Limb (tissue), 2 donors: ENCODE measurements around the gene FAM168A.
"Not testable (repeated sequence)": the region's sequence is repeated elsewhere in the genome, so short reads cannot be mapped to it uniquely, and the experiment has no call there.

ENCODE experiments used
- DNase-seq, 2 donors: peaks; one replicate each; pipeline ENCODE4 v3.0.0-alpha.2; 2016; ENCODE audit errors: extremely low spot score in 2 of 2

FAM168A gene

DNA sequence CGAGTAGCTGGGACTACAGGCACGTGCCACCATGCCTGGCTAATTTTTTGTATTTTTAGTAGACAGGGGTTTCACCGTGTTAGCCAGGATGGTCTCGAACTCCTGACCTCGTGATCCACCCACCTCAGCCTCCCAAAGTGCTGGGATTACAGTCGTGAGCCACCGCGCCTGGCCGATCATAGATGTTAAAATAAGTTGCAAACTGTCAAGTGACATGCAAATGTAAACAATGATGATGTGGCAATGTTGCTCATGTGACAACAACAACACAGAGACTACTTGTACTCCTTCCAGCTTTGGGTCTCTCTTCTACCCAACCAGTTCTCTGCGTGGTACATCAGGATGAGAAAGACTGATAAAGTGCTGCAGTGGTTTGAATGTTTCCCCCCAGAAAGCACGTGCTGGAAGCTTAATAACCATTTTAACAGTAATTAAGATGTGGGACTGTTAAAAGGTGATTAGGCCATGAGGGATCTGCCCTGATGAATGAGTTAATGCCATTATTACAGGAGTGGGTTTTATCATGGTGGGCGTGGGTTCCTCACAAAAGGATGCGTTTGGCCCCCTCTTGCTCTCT, 127.8 kb downstream of the FAM168A start:
- DNase-seq = not testable (repeated sequence)

DNA sequence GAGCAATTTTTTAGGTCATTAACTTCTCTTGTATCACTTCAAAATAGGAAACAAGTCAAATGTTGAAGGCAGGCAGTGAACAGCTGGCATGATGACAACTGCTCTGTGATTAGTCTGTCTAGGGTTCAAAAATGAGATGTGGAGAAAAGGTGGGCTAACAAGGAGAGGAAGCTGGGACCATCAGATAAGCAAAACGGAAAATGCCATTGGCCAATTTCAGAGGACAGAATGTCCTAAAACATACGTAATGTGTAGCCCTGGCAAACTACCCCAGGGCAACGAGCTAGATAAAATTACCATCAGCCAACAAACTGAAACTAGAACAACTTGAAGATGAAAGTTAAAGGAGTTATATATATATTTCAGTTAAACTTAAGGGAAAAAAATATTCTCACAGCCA, 128.5 kb downstream of the FAM168A start:
- no peak for DNase-seq

GRCh38 chr11:73468590-73469161, 129.2 kb downstream of the FAM168A start:
- DNase-seq = no peak

DNA sequence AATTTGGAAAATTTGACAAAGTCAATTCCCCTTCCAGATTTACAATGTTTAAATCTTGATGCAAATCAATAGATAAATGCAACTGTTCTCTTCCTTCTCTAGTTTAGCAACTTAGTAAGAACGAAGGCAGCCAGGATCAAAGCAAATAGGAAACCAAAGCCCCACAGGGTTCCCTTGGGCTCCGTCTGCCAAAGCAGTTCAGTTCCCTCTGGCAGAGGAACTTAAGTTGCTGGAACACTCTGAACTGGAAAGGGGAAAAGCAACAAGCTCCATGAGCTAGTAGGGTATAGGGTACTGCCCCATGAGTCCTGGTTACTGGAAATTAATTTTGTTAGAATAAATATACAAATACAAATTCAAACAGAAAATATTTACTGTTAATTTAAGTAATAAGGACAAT, 130.4 kb downstream of the FAM168A start:
- DNase-seq = no peak

DNA sequence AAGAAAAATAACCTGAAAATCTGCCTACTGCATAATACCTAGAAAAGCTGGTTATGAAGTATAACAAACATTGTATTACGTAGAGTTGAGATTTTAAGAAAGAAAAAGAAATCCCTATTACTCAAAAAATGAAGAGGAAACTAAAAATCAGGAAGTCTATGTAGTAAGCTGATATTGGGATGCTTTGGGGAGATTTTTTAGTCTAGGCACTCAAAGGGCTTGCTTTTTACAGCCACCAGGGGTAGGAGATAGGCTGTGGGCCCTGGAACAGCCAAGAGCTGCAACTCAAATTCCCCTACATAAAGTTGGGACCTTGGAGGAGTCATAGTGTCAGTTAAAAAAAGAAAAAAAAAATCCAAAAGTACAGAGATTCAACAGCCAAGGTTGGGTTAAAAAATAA, 131.3 kb downstream of the FAM168A start:
- no peak for DNase-seq

DNA sequence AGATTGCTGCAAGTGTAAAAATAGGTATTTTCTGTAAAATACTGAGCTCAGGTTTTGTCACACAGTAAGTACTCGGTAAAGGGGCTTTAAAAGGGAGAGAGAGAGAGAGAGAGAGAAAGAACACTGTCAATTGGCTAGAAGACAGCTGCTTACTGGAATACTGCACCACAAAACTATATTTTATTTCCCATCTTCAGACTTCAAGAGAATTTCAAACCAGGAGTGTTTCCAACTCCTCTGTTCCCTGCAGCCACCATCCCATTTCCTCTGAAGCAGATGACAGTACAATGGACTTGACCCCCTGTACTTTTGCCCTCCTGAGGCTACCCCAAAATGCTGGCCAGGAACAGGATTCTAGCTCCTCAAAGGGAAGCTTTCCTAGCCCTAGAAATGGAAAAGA, 132.0 kb downstream of the FAM168A start:
- peak in 1 of 2 donors; percentile 39 for DNase-seq

DNA sequence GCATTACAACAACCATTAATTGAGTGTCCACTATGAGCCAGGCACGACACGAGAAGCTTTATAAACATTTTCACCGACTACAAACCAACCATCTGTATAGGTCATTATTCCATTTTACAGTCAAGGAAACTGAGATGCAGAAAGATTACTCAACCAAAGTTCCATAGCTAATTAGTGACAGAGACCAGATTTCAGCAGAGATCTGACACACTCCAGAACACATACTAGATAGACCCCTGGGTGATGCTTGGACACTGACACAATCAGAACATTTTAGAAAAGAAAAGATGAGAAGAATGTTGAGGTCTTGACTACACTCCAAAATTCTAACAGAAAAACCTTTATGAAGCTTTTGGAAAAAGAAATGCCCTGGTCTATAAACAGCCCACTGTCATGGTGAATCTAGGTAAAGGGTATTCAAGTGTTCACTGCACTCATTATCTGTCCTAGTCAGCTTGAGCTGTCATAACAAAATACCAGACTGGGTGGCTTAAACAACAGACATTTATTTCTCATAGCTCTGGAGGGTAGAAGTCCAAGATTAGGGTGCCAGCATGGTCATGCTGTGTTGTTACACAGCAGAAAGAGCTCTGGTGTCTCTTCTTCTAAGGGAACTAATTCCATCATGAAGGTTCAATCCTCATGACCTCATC, 132.8 kb downstream of the FAM168A start:
- DNase-seq = no peak

DNA sequence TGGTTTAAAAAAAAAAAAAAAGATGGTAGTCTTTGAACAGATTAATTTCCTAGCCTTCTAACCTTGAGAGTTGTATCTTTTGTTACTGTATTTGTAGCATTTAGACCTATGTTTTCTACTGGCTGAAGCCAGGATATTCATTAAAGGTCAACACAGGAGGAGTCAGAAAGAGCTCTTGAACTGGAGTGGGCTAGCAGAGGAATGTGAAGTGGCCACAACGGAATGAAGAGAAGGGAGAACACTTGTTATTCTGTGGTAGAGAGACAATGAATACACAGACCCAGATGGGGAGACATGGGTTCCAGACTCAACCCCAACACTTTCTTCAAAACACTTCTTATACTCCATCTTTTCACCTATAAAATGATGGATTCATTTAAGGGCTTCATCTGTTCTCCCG, 133.6 kb downstream of the FAM168A start:
- DNase-seq = no peak

DNA sequence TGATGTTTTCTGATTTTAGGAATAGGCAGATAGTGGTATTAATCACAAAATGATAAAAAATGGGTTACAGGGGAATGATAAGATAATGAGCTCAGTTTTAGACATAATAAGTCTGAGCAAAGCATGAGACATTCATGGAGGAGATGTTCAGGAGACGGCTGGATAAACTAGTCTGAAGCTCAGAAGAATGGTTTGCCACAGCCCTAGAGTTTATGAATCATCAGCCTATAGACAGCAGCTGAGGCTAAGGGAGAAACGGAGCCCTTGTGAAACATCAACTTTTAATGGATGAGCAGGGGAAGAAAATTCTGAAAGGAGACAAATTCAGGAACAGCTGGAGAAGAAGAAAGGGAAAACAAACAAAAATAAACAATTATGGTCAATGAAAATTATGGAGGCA, 134.6 kb downstream of the FAM168A start:
- DNase-seq = no peak

DNA sequence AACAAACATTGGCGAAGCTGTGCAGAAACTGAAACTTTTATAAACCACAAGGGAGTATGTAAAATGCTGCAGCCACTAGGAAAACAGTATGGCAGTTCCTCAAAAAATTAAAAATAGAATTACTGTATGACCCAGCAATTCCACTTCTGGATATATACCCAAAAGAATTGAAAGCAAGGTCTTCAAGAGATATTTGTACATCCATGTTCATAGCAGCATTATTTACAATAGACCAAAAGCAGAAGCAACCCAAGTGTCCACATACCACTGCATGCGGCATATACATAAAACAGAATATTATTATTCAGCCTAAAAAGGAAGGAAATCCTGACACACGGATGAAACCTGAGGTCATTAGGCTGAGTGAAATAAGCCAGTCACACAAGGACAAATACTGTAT, 135.9 kb downstream of the FAM168A start:
- peak in 1 of 2 donors; percentile 27 for DNase-seq

GRCh38 chr11:73461335-73461840, 136.5 kb downstream of the FAM168A start:
- no peak for DNase-seq

DNA sequence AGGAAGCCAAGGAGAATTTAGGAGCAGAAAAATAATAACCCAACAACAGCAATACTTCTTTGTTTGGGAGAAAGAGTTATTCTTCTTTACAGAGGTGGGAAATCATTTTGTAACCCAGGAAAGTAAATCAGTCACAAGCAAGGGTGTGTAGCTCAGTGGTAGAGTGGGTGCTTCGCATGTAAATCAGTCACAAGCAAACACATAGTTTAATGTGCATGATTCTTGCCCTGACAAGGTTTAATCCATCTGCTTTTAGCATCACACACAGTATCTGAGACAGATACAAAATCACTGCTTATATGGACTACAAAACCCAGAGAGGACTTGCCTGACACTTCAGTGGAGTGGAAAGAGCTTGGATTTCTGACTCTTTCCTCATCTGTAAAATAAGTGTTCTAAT, 139.7 kb downstream of the FAM168A start:
- no peak for DNase-seq

GRCh38 chr11:73454987-73455386, 142.9 kb downstream of the FAM168A start:
- DNase-seq = no peak

GRCh38 chr11:73453562-73453961, 144.3 kb downstream of the FAM168A start:
- DNase-seq = no peak

- no peak for DNase-seq
These were observed 145.2 kb downstream of the FAM168A start for GRCh38 chr11:73452726-73453125.

DNA sequence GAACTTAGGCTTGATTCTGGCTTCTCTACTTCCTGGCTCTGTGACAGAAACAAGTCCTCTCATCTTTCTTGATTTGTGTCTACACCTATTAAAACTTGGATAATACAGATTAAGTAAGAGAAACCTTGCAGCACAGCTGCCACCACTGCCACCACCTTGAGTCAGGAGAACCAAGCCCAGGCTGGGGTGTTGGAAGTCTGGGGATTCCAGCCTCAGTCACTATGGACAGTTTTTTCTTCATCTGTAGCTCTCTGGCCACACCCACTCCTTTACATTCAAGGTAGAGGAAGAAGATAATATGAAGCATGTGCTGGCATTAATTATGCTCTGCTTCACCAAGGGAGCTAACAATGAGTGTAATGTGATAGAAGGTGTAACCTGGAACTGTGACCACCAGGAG, 146.0 kb downstream of the FAM168A start:
- no peak for DNase-seq

GRCh38 chr11:73446766-73447165, 151.1 kb downstream of the FAM168A start:
- DNase-seq = no peak

DNA sequence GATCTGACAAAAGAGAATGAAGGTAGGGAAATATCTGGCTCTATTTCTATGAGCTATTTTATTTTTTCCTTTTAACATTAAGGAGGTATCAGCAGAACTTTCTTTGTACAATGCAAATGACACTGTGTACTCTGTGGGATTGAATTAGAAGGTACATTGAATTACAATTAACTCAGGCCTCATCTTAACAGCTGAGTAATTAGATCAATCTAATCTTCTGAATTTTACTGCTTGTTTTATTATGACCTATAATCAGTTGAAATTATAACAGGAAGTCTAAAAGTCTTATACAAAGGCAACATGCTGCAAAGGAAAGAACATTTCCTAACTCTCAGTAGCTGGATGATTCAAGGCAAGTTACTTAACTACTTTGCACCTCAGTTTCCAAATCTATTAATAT, 151.9 kb downstream of the FAM168A start:
- no peak for DNase-seq

GRCh38 chr11:73439002-73439843, 158.7 kb downstream of the FAM168A start:
- peak in 1 of 2 donors; percentile 54 for DNase-seq

- DNase-seq = not testable (repeated sequence)
These were observed 161.1 kb downstream of the FAM168A start for GRCh38 chr11:73436859-73437258.

- DNase-seq = no peak
These were observed 166.5 kb downstream of the FAM168A start for GRCh38 chr11:73431396-73431795.

GRCh38 chr11:73430326-73430725, 167.6 kb downstream of the FAM168A start:
- DNase-seq = no peak
